HL-60 (cell line): ENCODE data around the gene GGA2.

ENCODE experiments used
- GABPA ChIP-seq: IDR thresholded peaks from 2 replicates; pipeline ENCODE4 v1.6.1; 2012; ENCODE audit warnings: low read depth
- TF ChIP-seq, protein P1 (sequence below): IDR thresholded peaks from one replicate; pipeline ENCODE4 v1.5.1; 2011; ENCODE audit warnings: low read length, control low read depth, inconsistent platforms; ENCODE audit not compliant: insufficient read depth
- TF ChIP-seq, protein P2 (sequence below): IDR thresholded peaks from 2 replicates; pipeline ENCODE4 v1.6.1; 2012; ENCODE audit warnings: low read depth; ENCODE audit not compliant: insufficient replicate concordance

DNA sequence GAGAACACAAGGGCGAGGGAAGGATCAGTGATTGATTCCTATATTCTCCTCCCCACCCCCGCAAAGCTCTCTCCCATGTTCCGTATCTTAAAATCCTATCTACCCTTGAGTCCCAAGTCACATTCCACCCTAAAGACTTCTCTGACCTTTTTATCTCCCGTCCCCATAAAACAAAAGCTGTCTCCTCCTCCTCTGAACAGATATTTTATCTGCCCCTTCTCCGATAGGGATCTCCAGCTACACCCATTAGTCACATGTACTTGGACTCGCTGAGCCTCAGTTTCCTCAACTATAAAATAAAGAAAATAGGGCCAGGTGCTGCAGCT is 12.8 kb downstream of the GGA2 start:
- TF ChIP-seq, protein P1, sequence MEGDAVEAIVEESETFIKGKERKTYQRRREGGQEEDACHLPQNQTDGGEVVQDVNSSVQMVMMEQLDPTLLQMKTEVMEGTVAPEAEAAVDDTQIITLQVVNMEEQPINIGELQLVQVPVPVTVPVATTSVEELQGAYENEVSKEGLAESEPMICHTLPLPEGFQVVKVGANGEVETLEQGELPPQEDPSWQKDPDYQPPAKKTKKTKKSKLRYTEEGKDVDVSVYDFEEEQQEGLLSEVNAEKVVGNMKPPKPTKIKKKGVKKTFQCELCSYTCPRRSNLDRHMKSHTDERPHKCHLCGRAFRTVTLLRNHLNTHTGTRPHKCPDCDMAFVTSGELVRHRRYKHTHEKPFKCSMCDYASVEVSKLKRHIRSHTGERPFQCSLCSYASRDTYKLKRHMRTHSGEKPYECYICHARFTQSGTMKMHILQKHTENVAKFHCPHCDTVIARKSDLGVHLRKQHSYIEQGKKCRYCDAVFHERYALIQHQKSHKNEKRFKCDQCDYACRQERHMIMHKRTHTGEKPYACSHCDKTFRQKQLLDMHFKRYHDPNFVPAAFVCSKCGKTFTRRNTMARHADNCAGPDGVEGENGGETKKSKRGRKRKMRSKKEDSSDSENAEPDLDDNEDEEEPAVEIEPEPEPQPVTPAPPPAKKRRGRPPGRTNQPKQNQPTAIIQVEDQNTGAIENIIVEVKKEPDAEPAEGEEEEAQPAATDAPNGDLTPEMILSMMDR = no peak
- TF ChIP-seq GABPA = no peak
- TF ChIP-seq, protein P2, sequence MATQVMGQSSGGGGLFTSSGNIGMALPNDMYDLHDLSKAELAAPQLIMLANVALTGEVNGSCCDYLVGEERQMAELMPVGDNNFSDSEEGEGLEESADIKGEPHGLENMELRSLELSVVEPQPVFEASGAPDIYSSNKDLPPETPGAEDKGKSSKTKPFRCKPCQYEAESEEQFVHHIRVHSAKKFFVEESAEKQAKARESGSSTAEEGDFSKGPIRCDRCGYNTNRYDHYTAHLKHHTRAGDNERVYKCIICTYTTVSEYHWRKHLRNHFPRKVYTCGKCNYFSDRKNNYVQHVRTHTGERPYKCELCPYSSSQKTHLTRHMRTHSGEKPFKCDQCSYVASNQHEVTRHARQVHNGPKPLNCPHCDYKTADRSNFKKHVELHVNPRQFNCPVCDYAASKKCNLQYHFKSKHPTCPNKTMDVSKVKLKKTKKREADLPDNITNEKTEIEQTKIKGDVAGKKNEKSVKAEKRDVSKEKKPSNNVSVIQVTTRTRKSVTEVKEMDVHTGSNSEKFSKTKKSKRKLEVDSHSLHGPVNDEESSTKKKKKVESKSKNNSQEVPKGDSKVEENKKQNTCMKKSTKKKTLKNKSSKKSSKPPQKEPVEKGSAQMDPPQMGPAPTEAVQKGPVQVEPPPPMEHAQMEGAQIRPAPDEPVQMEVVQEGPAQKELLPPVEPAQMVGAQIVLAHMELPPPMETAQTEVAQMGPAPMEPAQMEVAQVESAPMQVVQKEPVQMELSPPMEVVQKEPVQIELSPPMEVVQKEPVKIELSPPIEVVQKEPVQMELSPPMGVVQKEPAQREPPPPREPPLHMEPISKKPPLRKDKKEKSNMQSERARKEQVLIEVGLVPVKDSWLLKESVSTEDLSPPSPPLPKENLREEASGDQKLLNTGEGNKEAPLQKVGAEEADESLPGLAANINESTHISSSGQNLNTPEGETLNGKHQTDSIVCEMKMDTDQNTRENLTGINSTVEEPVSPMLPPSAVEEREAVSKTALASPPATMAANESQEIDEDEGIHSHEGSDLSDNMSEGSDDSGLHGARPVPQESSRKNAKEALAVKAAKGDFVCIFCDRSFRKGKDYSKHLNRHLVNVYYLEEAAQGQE = no peak
